MM.1S (cell line): ENCODE data around the gene OR4E2.
"Not testable (repeated sequence)": the region's sequence is repeated elsewhere in the genome, so short reads cannot be mapped to it uniquely, and the experiment has no call there.

Experiments used
- DNase-seq: peaks from one replicate; pipeline ENCODE4 v3.0.0-alpha.2; 2015
- H2AFZ ChIP-seq: fragments of 300-600 bp; sonication (generic); 2 replicates; pipeline ENCODE4 v1.6.0; 2016; ENCODE audit warnings: antibody characterized with exemption, low read length
- H3F3A ChIP-seq: fragments of 300-600 bp; sonication (generic); 2 replicates; pipeline ENCODE4 v1.6.1; 2016; ENCODE audit warnings: mild to moderate bottlenecking, antibody characterized with exemption, low read length, moderate library complexity, mixed read lengths; ENCODE audit not compliant: insufficient read depth
- H3K27ac ChIP-seq: fragments of 300-600 bp; sonication (generic); 2 replicates; pipeline ENCODE4 v1.5.1; 2016; ENCODE audit warnings: mild to moderate bottlenecking, low read length
- H3K27me3 ChIP-seq: fragments of 300-600 bp; sonication (generic); replicated peaks from 2 replicates; pipeline ENCODE4 v1.6.0; 2016; ENCODE audit warnings: low read length; ENCODE audit not compliant: insufficient read depth
- H3K36me3 ChIP-seq: fragments of 300-600 bp; sonication (generic); replicated peaks from 2 replicates; pipeline ENCODE4 v1.6.1; 2016; ENCODE audit warnings: mild to moderate bottlenecking, low read length, mixed read lengths; ENCODE audit not compliant: insufficient read depth
- H3K4me1 ChIP-seq: fragments of 300-600 bp; sonication (generic); 2 replicates; pipeline ENCODE4 v1.6.1; 2016; ENCODE audit warnings: low read length, mixed read lengths
- H3K4me2 ChIP-seq: fragments of 300-600 bp; sonication (generic); 2 replicates; pipeline ENCODE4 v1.6.0; 2016; ENCODE audit warnings: low read depth, low read length
- H3K4me3 ChIP-seq: fragments of 300-600 bp; sonication (generic); 2 replicates; pipeline ENCODE4 v1.5.1; 2016; ENCODE audit warnings: low read length, mixed read lengths
- H3K79me2 ChIP-seq: fragments of 300-600 bp; sonication (generic); 2 replicates; pipeline ENCODE4 v1.6.1; 2016; ENCODE audit warnings: mixed run types, low read length, mixed read lengths
- H3K9ac ChIP-seq: fragments of 300-600 bp; sonication (generic); 2 replicates; pipeline ENCODE4 v1.6.1; 2016; ENCODE audit warnings: low read length, mixed read lengths
- H3K9me2 ChIP-seq: fragments of 300-600 bp; sonication (generic); replicated peaks from 2 replicates; pipeline ENCODE4 v1.6.1; 2016; ENCODE audit warnings: mild to moderate bottlenecking, low read length, mixed read lengths; ENCODE audit not compliant: insufficient read depth
- H3K9me3 ChIP-seq: fragments of 300-600 bp; sonication (generic); replicated peaks from 2 replicates; pipeline ENCODE4 v1.6.1; 2016; ENCODE audit warnings: mild to moderate bottlenecking, low read length, mixed read lengths; ENCODE audit not compliant: insufficient read depth
- H4K20me1 ChIP-seq: fragments of 300-600 bp; sonication (generic); 2 replicates; pipeline ENCODE4 v1.6.1; 2016; ENCODE audit warnings: mild to moderate bottlenecking, low read length, moderate library complexity, mixed read lengths; ENCODE audit not compliant: insufficient read depth
- CTCF ChIP-seq: fragments of 300-600 bp; sonication (generic); IDR thresholded peaks from 2 replicates; pipeline ENCODE4 v1.5.1; 2016; ENCODE audit warnings: antibody characterized with exemption, low read length, mixed read lengths
- EZH2 ChIP-seq: fragments of 300-600 bp; sonication (generic); optimal IDR thresholded peaks from 2 replicates; pipeline ENCODE3; 2017; ENCODE audit warnings: low read depth, mild to moderate bottlenecking, antibody characterized with exemption, low read length, mixed read lengths
- EZH2phosphoT487 ChIP-seq: fragments of 300-600 bp; sonication (generic); IDR thresholded peaks from 2 replicates; pipeline ENCODE4 v1.6.1; 2018; ENCODE audit warnings: antibody characterized with exemption, low read length

The OR4E2 gene

GRCh38 chr14:21686468-21686867, 32.8 kb downstream of the OR4E2 start:
- Histone ChIP-seq H3K27ac (no peak overlapping the region), H3K9me3 (no peaks in the 10 kb centered on the region), H3K4me2 (no peak overlapping the region), H3K79me2 (no peaks in the 10 kb centered on the region), H3K9me2 (no peaks in the 10 kb centered on the region), H3K36me3 (no peaks in the 10 kb centered on the region), H3K27me3 (no peaks in the 10 kb centered on the region), H3K4me3 (no peak overlapping the region), H3F3A (no peaks in the 10 kb centered on the region), H3K9ac (no peak overlapping the region), H4K20me1 (no peaks in the 10 kb centered on the region), H3K4me1 (no peaks in the 10 kb centered on the region), H2AFZ (no peak overlapping the region)
- DNase-seq = no peak
- TF ChIP-seq EZH2phosphoT487 = no peak
- no peak for TF ChIP-seq EZH2
- no peak for TF ChIP-seq CTCF

- Histone ChIP-seq H3K27ac (no peak overlapping the region), H3K9me3 (no peaks in the 10 kb centered on the region), H3K4me3 (no peak overlapping the region), H3K4me2 (no peak overlapping the region), H3F3A (no peaks in the 10 kb centered on the region), H3K9me2 (no peaks in the 10 kb centered on the region), H3K9ac (no peak overlapping the region), H3K36me3 (no peaks in the 10 kb centered on the region), H4K20me1 (no peaks in the 10 kb centered on the region), H3K79me2 (no peaks in the 10 kb centered on the region), H3K27me3 (no peaks in the 10 kb centered on the region), H3K4me1 (no peaks in the 10 kb centered on the region), H2AFZ (no peak overlapping the region)
- TF ChIP-seq EZH2 (no peak), EZH2phosphoT487 (no peak), CTCF (no peak)
- no peak for DNase-seq
Measured at GRCh38 chr14:21694425-21694824, 40.8 kb downstream of the OR4E2 start.

GRCh38 chr14:21697662-21698061, 44.0 kb downstream of the OR4E2 start:
- not testable (repeated sequence) for H3K79me2 ChIP-seq, DNase-seq, H3K4me2 ChIP-seq, H3K27me3 ChIP-seq, H3K36me3 ChIP-seq, H3K9me2 ChIP-seq, H3K4me3 ChIP-seq, H3K4me1 ChIP-seq, H3K9me3 ChIP-seq, H4K20me1 ChIP-seq, H3K9ac ChIP-seq, H3F3A ChIP-seq, H2AFZ ChIP-seq, H3K27ac ChIP-seq

GRCh38 chr14:21698538-21698937, 44.9 kb downstream of the OR4E2 start:
- H3K9me2 ChIP-seq, H3K79me2 ChIP-seq, H3K27ac ChIP-seq, H4K20me1 ChIP-seq, H3K4me1 ChIP-seq, H3K27me3 ChIP-seq, DNase-seq, H3K9me3 ChIP-seq, H3K9ac ChIP-seq, H3K4me3 ChIP-seq, H2AFZ ChIP-seq, H3F3A ChIP-seq, H3K36me3 ChIP-seq, H3K4me2 ChIP-seq: not testable (repeated sequence)
